Keratinocyte (primary cell): ENCODE data around the gene DUSP23.

Experiments
- CTCF ChIP-seq, 3 experiments: IDR thresholded peaks in 1 of 3; conservative IDR thresholded peaks in 1 of 3; optimal IDR thresholded peaks in 1 of 3; 2 replicates in 2 of 3; 3 replicates in 1 of 3; pipeline versions ENCODE3 to v1.5.1; 2011; ENCODE audit warnings: low read length in 3 of 3, mild to moderate bottlenecking in 3 of 3, moderate library complexity in 2 of 3, control low read depth in 1 of 3, inconsistent platforms in 1 of 3; ENCODE audit not compliant: insufficient read depth in 2 of 3; ENCODE audit errors: extremely low read depth in 1 of 3
- EZH2 ChIP-seq: IDR thresholded peaks from one replicate; pipeline ENCODE4 v1.6.1; 2012; ENCODE audit warnings: inconsistent platforms, mild to moderate bottlenecking, low read length, moderate library complexity

DNA sequence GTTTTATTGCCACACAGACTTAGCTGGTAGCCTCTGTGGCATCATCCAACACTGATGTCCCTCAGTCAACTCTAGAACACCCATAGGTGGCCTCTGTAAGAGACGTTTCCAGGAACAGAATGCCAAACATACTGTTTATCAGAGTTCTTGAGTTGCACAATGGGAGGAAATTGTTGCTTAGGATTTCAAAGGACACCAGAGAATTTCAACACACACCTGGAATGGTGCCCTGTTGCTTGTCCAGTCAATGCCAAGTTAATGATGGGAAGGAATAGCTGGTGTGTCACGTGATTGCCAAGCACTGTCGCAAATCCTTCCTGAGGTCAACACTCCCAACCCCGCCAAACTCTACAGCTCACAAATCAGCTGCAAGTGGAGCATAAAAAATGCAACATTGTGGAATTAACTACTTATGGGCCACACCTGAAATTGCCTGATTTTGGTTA lies 28.6 kb upstream of the DUSP23 start:
- TF ChIP-seq CTCF (optimal IDR thresholded peaks at IDR 0.05 in 1 of 3, IDR thresholded peaks at IDR 0.05 in 1 of 3, conservative IDR thresholded peaks at IDR 0.05 in 1 of 3; ENCODE audit: extremely low read depth in 1 of 3, insufficient read depth in 2 of 3, low read length in 3 of 3) (no peak), EZH2 (no peak)
